Middle frontal gyrus (tissue), 1 donor: ENCODE measurements around the gene MTG2.

Experiments
- DNase-seq: peaks from one replicate; pipeline ENCODE4 v3.0.0-alpha.2; 2015; ENCODE audit warnings: low spot score; ENCODE audit errors: extremely low spot score

Gene MTG2

DNA sequence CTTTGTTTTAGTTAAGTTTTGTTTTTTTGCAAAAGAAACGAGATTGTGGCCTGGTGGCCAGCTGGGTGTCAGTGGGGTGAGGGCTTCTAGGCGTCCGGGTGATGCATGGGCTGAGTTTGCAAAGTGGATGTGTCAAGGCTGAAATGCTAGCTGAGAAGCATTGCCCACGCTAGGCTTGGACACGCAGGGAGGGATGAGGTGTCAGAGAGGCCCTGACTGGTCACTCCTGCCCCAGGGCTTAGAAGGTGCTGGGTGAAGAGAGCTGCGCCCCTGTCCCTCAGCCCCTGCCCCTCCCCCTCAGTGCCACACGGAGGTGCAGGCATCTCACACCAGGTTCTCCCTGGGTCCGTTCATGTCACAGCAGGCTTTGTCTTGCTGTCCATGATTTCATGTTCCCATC, 63.6 kb downstream of the MTG2 start:
- DNase-seq: no peak

DNA sequence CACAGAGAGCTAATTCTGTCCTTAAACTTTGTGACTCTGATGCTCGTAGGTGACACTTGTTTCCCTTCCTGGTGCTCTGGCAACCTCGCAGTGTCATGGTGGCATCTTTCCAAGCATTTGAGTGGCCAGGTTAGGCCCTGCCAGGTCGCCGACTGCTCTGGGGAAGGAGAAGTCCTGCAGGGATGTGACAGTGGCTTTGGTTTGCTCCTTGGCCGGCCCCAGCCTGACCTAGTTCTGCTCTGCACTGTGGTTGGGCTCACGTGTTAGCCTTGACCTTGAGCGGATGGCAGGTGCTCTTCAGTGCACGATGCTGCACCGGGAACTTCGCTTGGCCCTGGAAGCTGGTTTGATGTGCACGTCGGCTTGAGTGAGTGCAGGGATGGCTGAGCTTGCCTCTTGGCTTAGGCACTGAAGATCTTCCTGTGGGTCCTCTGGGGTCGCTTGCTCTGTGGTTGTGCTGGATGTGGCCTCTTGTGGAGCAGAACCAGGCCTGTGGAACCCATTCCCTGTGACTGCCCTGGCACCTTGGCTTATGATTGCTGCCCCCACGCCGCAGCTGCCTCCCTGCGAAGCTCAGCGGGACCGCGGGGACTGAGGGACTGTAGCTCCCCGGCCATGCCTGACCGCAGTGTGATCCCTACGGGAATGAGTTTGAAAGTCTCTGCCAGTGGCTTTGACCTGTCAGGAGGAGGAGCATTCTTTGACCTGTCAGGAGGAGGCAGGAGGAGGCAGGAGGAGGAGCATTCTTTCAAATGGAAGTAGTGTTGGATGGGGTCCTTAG, 64.2 kb downstream of the MTG2 start:
- DNase-seq: no peak

DNA sequence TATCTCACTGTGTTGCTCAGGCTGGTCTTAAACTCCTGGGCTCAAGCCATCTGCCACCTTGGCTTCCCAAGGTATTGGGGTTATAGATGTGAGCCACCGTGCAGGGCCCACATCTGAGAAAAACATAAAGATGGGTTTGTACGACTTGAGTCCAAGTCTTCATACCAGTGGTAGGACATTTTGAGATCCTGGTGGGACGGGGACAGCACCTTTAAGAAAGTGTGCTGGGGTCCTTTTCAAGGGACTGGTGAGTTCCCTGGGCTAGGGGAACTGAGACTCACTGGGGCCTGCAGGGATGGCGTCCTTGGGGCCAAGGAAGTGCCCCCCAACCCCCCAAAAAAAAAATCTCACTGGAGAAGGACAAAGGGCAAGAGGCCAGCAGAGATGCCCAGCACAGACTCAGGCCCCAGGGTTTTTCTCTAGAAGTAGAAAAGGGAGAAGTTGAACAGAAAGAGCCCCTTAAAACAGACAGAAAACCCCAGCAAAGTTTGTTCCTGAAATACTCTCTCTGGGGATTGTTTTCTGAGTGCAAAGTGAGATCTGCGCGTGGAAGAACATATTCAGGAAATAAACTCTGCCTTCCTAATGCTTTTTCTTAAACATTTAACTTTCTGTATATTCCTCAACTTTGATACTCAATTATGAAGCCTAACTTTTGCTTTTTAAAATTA, 66.2 kb downstream of the MTG2 start:
- no peak for DNase-seq

DNA sequence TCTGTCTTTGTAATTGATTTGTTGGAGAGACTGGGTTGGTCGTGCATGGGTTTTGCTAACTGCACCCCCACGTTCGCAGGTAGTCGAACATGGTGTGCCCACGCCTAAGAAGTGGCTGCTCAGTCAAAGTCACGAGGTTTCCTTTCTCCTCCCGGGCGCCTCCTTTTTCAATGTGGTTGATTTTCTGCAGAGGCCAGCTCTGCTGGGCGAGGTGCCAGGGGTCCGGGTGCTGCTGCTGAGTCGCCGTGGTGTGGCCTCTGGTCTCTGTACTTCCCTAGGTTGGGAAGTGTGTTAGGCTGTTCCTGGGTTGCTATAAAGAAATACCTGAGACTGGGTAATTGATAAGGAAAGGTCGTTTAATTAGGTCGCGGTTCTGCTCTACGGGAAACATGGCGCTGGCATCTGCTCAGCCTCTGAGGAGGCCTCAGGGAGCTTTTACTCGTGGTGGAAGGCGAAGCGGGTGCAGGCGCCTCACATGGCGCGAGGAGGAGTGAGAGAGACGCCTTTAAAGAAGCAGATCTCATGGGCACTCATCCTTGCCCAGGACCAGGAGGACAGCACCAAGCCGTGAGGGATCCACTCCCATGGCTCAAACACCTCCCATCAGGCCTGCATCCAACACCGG, 69.6 kb downstream of the MTG2 start:
- no peak for DNase-seq
